ENCODE results near the gene DLEC1.
"Not testable (repeated sequence)": the region's sequence is repeated elsewhere in the genome, so short reads cannot be mapped to it uniquely, and the experiment has no call there.

Gene DLEC1

GRCh38 chr3:38018296-38019266 lies 20.4 kb upstream of the DLEC1 start:
- no peak for DNase-seq (ENCODE audit: low spot score)

GRCh38 chr3:38019658-38020341 lies 19.2 kb upstream of the DLEC1 start:
- DNase-seq (ENCODE audit: low spot score): no peak

- DNase-seq (ENCODE audit: low spot score): no peak
These were observed 18.7 kb upstream of the DLEC1 start for GRCh38 chr3:38020342-38020726.

- DNase-seq (ENCODE audit: low spot score): no peak
These were observed 17.8 kb upstream of the DLEC1 start for GRCh38 chr3:38021196-38021595.

- no peak for DNase-seq (ENCODE audit: low spot score)
These were observed 16.7 kb upstream of the DLEC1 start for GRCh38 chr3:38022301-38022700.

GRCh38 chr3:38022896-38023709 lies 15.9 kb upstream of the DLEC1 start:
- no peak for DNase-seq (ENCODE audit: low spot score)

- DNase-seq (ENCODE audit: low spot score): no peak
These were observed 12.2 kb upstream of the DLEC1 start for GRCh38 chr3:38026856-38027255.

GRCh38 chr3:38027466-38028465 lies 11.2 kb upstream of the DLEC1 start:
- DNase-seq (ENCODE audit: low spot score): no peak

- no peak for DNase-seq (ENCODE audit: low spot score)
These were observed 10.2 kb upstream of the DLEC1 start for GRCh38 chr3:38028621-38029361.

GRCh38 chr3:38029400-38030125 lies 9.4 kb upstream of the DLEC1 start, which contains the start of gene PLCD1:
Gene PLCD1, minus strand, starts transcription at chr3:38029642. Its CDS starts 103 bp downstream, at chr3:38029539.
- DNase-seq (ENCODE audit: low spot score): no peak

- no peak for DNase-seq (ENCODE audit: low spot score)
These were observed 8.6 kb upstream of the DLEC1 start for GRCh38 chr3:38030126-38031021.

GRCh38 chr3:38031022-38031994 lies 7.7 kb upstream of the DLEC1 start:
- DNase-seq (ENCODE audit: low spot score): no peak

GRCh38 chr3:38032328-38032865 lies 6.6 kb upstream of the DLEC1 start:
- no peak for DNase-seq (ENCODE audit: low spot score)

- not testable (repeated sequence) for DNase-seq (ENCODE audit: low spot score)
These were observed 5.4 kb upstream of the DLEC1 start for GRCh38 chr3:38033586-38033985.

- not testable (repeated sequence) for DNase-seq (ENCODE audit: low spot score)
These were observed 4.7 kb upstream of the DLEC1 start for GRCh38 chr3:38034335-38034734.

- DNase-seq (ENCODE audit: low spot score): no peak
These were observed 2.7 kb upstream of the DLEC1 start for GRCh38 chr3:38036286-38036685.

GRCh38 chr3:38036906-38037305 lies 2.1 kb upstream of the DLEC1 start:
- DNase-seq (ENCODE audit: low spot score): no peak

All from NAMALWA (cell line).